ENCODE measurements around the gene TBL1XR1.
"Not testable (repeated sequence)": the region's sequence is repeated elsewhere in the genome, so short reads cannot be mapped to it uniquely, and the experiment has no call there.

Gene TBL1XR1

GRCh38 chr3:177000159-177000558, 197.1 kb downstream of the TBL1XR1 start:
- not testable (repeated sequence) for DNase-seq

- no peak for DNase-seq
Observed at GRCh38 chr3:176995946-176996345, 201.3 kb downstream of the TBL1XR1 start.

- DNase-seq, result no peak
Observed at GRCh38 chr3:176994891-176995781, 202.1 kb downstream of the TBL1XR1 start.

- DNase-seq, result no peak
Observed at GRCh38 chr3:176994393-176994792, 202.9 kb downstream of the TBL1XR1 start.

GRCh38 chr3:176992978-176993377, 204.3 kb downstream of the TBL1XR1 start:
- DNase-seq, result no peak

- no peak for DNase-seq
Observed at GRCh38 chr3:176992565-176992964, 204.7 kb downstream of the TBL1XR1 start.

- DNase-seq, result no peak
Observed at GRCh38 chr3:176988795-176989194, 208.5 kb downstream of the TBL1XR1 start.

GRCh38 chr3:176987901-176988650, 209.2 kb downstream of the TBL1XR1 start:
- DNase-seq, result no peak

GRCh38 chr3:176978441-176978840, 218.8 kb downstream of the TBL1XR1 start:
- peak; percentile 24 for DNase-seq

- no peak for DNase-seq
Observed at GRCh38 chr3:176977331-176977730, 220.0 kb downstream of the TBL1XR1 start.

GRCh38 chr3:176976586-176976985, 220.7 kb downstream of the TBL1XR1 start:
- DNase-seq, result no peak

GRCh38 chr3:176974279-176974678, 223.0 kb downstream of the TBL1XR1 start:
- no peak for DNase-seq

GRCh38 chr3:176971613-176972174, 225.6 kb downstream of the TBL1XR1 start:
- no peak for DNase-seq

GRCh38 chr3:176970770-176971169, 226.5 kb downstream of the TBL1XR1 start:
- DNase-seq, result no peak

- no peak for DNase-seq
Observed at GRCh38 chr3:176969506-176969905, 227.8 kb downstream of the TBL1XR1 start.
